CD4-positive, alpha-beta T cell treated with Interleukin-15 for 1 hour (primary cell): ENCODE measurements around the gene PMFBP1.

Experiments used
- DNase-seq: peaks from one replicate; pipeline ENCODE4 v3.0.0-alpha.2; 2020

The PMFBP1 gene, protein sequence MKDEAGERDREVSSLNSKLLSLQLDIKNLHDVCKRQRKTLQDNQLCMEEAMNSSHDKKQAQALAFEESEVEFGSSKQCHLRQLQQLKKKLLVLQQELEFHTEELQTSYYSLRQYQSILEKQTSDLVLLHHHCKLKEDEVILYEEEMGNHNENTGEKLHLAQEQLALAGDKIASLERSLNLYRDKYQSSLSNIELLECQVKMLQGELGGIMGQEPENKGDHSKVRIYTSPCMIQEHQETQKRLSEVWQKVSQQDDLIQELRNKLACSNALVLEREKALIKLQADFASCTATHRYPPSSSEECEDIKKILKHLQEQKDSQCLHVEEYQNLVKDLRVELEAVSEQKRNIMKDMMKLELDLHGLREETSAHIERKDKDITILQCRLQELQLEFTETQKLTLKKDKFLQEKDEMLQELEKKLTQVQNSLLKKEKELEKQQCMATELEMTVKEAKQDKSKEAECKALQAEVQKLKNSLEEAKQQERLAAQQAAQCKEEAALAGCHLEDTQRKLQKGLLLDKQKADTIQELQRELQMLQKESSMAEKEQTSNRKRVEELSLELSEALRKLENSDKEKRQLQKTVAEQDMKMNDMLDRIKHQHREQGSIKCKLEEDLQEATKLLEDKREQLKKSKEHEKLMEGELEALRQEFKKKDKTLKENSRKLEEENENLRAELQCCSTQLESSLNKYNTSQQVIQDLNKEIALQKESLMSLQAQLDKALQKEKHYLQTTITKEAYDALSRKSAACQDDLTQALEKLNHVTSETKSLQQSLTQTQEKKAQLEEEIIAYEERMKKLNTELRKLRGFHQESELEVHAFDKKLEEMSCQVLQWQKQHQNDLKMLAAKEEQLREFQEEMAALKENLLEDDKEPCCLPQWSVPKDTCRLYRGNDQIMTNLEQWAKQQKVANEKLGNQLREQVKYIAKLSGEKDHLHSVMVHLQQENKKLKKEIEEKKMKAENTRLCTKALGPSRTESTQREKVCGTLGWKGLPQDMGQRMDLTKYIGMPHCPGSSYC

DNA sequence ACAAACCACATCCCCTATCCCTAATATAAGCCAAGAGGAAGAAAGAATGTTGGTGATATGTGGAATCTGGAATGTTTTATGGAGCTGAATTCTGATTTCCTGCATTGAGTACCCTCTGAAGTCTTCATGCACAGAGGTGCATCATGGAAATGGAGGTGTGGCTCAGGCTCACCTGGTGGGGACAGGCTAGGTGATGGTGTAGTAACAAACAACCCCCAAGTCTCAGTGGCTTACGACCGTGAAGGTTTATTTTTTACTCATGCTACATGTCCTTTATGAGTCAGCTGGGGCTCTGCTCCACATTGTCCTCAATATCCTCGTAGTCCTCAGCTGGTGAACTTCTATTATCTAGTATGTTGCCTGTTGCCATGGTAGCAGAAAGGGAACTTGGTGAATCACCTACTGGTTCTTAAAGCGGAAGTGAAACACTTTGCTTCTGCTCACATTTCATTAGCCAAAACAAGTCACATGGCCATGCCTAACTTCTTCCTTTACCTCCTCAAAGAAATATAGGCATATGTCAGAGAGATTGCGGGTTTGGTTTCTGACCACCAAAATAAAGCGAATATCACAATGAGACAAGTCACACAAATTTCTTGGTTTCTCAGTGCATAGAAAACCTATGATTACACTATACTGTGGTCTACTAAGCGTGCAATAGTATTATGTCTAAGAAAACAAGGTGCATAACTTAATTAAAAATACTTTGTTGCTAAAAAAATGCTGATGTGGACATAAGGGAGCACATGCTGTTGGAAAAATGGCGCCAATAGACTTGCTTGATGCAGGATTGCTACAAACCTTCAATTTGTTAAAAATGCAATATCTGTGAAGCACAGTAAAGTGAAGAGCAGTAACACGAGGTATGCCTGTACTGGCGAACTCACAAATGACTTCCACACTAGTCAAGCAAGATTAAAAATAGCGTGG is at the start of gene PMFBP1:
TSS of gene PMFBP1 (minus strand) at position 51 of the 930 bp plus-strand sequence. CDS start 947 bp downstream, outside the sequence.
- peak; percentile 80 for DNase-seq

DNA sequence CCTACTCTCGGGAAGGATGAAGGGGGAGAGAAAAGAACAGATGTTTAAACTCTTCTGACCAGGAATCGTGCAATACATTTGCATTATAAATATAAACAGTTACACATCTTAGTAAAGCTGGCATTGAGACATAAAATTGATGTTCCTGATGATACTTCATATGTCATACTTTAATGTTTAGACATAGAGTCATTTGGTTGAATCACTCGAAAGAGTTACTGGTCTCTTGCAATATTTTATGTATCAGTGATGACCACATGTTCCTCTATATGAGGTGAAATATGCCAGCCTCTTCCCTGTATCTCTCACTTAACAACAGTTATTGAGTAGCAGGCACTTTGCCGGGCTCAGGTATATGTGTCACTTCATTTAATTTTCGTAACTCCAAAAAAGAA is 49.7 kb upstream of the PMFBP1 start:
- no peak for DNase-seq

DNA sequence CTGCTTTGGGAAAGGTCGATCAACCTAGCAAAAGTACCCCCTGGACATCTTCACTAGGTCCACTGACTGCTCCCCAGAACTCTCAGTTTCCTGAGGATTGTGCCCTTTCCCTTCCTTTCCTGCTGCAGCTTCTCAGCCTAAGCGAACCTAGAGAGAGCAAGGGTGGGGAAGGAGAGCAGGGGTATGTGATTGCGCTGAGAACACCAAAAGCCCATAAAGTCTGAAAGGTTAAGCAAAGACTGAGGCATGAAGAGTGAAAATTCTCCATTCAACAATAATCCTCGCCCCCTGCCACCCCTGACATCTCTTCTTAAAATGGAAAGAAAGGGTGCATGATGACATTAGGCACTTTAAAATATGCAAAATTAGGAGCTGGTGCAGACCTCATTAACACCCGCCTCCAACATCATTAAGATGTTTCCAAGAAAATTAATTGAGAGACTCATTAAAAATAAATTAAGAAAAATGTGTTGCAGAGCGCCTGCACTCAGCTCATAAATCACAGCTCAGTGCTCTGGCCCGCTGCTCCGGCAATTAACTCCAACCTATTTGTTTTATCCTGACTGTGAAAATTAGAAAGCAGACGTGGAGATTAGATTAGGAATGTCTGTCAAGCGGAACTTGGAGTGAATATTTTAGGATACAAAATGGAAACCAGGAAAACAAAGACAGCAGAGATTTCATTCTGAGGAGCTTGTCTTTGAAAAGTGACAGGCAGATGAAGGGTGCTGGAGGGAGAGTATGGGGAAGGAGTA is 49.1 kb upstream of the PMFBP1 start:
- no peak for DNase-seq

DNA sequence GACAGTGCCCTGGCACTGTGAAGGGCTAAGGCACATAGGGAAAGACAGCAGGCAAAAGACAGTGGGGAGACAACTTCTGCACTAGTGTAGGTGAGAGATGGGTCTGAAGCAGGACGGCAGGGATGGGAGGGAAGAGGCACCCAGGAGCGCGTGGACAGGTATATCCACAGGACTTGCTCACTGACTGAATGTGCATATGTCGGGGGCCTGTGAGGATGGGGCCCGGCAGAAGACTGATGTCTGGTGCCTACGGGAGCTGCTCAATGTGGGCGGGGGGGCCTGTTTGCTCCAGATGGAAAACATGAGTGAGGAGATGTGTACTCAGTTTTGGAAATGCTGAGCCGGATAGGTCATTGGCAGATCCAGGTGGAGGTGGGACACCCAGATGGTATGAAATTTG is 47.3 kb upstream of the PMFBP1 start:
- no peak for DNase-seq

DNA sequence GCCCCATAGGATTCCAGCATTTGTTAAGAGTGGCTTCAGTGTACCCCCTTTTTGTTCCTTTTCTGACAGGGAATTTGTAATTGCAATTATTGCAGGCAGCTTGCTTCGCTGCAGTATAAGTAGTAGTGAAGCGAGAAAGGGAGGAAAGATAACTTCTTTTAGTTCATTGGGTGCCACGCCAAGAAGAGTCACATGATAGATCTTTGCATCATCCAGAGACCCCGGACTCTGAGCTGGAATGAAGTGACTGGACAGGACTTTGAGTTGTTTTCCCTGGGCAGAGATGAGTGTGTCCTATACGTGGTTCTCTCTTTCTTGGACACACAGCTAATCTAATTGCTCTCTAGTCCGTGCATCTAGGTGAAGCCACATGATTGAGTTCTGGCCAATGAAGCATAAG is 44.8 kb upstream of the PMFBP1 start:
- DNase-seq, result no peak

DNA sequence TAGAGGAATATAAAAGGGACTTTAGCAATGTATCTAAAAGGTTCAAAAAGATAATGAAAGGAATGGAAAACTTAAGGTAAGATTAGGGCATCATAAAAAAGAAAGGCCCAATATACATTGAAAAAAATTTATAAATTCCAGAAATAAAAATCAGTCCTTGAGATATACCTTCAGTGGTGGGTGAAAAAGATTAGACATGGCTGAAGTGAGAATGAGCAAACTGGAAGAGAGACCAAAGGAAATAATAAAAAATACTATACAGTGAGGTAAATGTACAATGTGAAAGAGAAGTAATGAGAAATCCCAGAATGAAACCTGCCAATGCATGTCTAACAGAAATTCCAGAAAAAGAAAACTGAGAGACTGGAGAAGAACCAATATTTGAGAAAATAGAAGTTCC is 42.9 kb upstream of the PMFBP1 start:
- DNase-seq, result no peak

DNA sequence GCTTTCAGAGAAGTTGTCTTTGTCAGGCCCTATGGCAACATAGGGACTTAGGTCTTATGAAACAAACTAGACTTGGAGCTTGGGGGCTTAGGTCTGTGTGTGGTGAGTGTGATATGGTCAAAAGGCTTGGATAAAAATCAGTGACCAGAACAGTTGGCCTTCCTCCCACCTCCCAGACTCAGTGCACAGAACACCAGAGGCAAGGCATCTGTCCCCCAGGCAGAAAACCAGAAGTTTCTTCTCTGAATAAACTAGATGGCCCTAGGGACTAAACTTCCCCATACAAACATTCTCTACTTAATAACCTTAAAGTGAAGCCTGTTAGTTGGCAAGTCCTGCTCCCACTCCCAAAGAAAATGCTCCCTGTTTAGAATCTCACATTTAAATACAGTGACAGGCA is 39.2 kb upstream of the PMFBP1 start:
- no peak for DNase-seq

DNA sequence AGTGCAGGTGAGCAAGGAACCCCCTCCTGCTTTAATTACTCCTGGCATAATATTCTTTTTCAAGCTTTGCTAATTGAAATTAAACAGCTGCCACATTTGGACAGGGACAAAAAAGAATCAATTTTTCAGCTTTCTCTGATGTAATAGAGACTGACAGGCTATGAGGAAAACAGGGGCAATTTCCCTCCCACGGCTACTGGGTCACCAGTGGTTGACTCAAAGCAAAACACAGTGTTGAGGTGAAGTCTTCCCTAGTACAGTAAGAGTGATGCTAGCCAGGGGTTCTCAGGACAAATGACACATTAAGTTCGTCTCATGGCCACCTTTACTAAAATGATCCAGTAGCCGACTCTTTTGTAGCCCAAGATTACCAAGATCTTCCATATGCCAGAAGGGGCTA is 38.6 kb upstream of the PMFBP1 start:
- no peak for DNase-seq

DNA sequence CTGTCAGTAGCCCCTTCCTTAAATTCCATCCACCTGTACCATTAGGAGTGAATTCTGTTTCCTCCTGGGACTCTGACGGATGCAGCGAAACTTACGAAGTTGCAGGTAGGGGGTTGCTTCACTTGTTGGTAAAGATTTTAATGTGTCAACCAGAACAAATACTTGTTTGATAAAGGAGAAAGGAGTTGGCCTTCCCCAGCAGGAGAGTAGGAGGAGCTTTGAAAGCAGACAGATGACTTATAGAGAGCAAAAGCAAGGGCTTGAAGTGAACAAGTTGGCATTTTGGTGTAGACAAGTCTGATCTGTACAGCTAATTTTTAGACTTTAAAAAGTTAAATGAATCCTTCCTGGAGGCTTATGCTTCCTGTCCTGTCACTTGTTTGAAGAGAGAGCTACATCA is 38.1 kb upstream of the PMFBP1 start:
- no peak for DNase-seq

DNA sequence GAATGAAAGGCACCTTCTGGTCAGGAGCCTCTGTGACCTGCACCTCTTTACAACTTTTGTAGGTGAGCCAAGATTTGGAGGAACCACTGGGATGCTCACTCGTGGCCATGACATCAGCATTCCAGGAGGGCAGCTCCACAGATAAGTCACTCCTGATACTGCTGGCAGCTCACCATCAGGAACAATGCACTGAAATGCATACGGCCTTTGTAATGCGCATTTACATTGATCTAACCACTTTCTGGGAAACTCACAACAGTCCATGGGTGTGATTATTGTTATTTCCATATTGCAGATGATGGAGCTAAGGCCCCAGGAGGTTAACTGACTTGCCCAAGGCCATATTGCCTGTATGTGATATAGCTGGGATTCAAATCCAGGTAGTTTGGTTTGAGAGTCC is 34.3 kb upstream of the PMFBP1 start:
- DNase-seq, result no peak

DNA sequence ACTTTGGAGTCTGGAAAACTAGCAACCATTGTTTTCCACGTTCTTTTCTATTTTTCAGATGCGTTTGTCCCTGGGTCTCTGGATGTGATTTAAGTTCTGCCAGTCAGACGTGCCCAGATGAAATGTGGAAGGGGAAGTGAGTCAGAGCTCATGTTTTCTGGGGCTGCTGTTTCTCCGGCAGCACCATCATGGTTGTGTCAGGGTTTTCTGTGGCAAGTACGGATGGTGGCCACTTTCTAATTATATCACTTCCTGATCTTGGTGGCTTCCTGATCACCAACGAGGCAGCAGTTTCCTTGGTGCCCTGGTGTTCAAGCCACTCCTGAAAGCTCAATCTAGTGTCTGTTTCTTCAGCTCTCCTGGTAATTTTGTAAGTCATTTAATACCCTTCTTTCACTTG is 31.4 kb upstream of the PMFBP1 start:
- peak; percentile 74 for DNase-seq

DNA sequence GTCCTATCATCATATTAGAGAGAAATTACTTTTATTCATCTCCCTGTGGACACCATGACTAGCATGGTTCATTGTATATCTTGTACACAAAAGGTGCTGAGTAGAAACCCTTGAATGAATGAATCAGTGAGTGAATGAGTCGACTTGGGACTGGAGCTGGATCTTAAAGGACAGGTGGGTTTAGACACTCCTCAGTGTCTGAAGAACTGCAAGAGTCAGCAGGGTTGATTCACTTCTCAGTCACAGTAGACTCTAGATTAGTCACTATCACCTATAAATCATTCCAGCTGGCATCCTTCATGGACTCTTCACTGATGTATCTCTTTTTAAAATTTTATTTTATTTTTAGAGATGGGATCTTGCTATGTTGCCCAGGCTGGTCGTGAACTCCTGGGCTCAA is 30.1 kb upstream of the PMFBP1 start:
- DNase-seq, result no peak

DNA sequence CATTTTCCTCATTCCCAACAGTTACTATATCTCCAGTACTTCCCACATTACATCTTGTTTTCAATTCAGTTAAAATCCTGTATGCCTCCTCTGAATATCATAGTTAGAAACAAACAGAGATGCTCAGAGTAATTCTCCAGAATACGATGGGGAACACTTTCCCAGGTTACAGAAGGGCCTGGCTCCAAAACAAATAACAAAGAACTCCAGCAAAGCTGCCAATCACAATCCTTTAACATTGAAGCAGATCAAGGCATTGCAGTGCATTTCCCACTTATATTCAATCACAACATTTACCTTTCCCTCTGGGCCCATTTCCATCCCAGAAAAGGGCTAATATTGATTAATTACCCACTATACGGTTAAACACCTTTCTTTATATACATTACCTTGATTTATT is 29.4 kb upstream of the PMFBP1 start:
- DNase-seq, result no peak

DNA sequence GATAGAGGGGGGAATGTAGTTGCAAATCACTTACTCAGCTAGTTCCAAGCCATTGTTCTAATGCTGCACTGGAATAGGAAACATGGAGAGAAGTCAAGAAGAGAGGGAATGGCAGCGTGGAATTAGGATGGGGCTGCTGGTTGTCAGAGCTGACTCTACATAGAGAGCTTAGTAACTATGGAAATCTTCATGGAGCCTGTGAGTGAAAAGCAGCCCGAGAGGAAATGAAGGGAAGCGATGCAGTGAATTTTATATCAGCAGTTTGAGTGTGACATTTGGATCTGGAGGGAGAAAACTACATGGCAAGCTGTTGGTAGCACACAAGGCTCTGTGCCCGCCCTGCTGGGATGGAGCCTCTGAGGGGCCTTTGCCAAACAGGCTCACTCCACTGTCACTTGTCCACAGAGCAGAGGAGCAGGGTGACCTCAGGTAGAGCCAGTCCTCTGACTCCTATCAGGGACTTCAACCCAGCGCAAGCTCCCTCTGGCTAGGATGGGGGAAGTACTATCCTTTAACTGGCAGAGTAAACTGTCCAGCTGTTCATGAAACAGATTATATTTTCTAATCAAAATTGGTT is 27.9 kb upstream of the PMFBP1 start:
- no peak for DNase-seq

DNA sequence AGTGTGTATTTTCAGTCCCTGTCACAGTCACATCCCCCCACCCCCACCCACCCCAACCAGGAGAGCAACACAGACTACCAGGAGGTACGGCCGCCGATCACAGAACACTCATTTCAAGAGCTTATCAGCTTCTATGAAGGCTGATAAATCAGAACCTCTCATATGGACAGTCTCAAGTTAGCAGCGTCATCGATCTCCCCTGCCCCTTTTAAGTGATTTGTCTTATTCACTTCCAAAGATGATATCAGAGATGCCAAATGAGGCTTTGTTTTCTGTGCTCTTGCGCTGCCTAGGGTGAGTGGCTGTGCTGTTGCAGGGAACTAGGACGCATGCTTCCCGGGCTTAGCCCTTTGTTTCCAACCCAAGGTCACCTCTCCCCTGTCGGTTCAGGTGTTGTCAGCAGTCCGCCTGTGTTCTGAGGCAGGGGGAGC is 26.8 kb upstream of the PMFBP1 start:
- no peak for DNase-seq

DNA sequence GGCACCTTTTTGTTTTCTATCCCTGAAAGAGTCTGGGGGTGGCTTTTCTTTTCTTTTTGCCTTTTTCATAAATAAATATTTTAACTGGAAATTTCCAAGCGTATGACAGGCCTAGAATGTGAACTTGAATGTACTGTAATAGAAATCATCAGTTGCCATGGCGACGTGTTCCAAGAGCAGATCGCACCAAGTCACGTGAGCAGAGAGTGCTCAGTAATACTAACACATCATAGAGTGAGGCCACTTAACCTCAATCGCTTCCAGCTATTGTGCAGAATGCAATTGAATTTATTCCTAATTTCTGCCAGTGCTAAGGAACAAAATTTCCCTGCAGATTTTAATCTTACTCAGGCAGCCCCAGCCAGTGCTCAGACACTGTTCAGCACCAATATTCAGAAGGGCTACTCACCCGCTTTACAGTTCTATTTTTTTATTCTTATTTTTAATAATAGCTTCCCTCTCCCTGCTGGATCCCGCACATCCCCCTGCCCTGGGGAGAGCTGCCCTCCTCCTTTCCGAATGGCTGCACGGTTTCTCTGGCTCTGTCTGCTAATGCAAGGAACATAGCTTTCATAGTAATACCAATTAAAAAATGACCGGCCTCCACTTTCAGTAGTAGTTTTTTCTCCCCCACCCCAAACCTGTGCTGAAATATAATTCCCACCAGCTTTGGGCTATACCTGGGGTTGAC is 26.2 kb upstream of the PMFBP1 start:
- no peak for DNase-seq

DNA sequence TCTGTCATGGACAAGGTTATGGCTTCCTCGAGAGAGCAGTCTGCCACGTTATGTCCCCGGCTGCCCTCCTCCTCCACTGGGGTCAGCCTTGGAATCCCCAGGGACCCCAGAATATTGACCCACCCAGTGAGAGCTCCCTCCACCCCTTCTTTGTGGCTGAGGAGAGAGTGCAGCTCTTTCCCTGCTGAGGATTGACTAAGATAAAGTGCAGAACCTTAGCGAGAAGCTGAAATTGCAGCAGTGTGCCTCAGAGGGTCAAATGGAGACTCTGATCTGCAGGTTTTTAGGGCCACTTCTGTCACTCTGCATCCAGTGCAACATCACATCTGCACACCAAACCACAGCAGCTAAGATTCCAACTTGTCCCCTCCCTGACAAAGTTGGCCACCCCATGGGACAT is 25.6 kb upstream of the PMFBP1 start:
- DNase-seq, result no peak

DNA sequence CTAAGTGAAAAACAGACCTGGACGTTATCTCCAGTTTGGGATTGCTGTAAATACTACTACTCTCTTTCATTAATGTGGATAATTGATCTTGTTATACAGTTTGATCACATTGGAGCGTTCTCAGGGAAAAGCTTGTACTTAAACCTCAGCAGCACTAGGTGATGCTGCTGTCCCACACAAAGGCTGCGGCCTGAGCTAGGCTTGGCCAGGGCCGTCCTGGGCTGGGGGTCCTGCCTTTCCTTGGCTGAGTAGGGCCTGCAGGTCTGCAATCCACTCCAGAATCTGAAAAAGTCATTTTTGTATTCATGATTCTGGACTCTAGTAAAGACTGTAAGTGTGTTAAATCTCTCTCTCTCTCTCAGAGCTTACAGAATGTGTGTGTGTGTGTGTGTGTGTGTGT is 23.7 kb upstream of the PMFBP1 start:
- no peak for DNase-seq

DNA sequence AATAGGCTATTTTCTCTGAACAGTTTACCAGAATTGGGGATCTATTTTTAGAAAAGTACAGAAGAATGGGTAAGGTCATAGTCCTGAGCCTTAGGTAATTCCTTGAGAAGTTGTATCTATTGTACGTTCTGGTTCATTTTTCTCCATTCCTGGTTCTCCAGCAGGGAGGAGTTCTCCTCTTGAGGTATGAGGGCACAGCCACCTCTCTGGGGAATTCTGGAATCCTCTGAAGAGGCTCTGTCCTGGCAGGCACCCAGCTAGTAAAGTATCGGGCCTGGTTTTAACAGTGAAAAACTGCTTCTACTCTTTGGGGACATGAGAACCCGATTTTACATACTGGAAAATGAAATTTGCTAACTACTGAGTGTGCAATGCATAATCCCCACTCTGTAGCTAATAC is 19.6 kb upstream of the PMFBP1 start:
- no peak for DNase-seq

DNA sequence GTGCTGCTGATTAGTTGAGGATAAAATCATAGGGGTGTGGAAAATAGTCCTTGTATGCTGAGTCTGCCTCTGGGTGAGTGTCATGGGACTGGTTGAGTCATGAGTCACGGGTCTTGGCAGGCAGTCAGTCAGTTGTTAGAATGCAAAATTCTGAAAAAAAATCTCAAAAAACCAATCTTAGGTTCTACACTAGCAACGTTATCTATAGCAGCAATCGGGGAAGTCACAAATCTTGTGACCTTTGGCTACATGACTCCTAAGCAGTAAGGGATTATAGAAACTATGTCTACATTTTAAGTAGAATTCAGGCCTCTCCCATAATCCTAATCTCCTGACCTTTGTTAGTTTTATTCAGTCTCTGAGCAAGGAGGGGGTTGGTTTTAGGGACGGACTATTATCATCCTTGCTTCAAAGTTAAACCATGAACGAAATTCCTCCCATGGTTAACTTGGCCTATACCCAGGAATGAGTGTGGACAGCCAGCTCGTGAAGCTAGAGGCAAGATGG is 18.0 kb upstream of the PMFBP1 start:
- DNase-seq, result peak; percentile 33

DNA sequence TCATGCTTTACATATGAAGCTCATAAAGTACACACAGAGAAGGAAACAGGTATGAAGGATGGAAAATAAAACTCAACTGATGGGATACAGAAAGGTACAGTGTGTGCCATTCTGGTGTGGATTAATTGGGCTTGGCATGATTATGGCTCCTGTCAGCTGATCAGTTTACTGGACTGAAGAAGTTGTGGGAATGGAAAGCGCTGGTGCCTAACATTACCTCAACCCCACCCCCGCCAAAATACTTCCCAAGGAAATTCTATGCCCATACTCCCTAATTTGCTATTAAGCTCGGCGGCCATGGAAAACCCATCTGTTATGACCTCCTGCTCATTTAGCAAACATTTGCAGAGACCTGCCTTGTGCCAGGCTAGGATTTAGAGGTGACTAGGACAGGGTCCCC is 16.6 kb upstream of the PMFBP1 start:
- no peak for DNase-seq
